ENCODE measurements around the gene TMTC2.

The TMTC2 gene

DNA sequence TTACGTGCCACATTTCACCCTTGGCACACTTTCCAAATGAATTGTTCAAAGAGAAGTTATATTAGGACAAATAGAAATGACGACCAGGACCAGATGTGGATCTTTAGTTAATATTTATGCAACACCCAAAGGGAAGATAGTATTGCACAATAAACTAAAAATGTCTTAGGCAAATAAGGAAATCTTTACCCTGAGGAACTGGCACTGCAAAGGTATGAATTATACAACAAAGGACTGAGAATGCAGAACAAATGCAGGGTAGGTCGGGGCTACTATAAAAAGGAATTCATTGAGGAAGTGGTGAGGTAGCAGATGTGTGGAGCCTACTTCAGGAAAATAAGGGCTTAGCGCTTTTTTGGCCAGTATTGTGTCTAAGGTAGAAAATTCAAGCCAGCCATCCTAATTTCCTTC lies 3.9 kb upstream of the TMTC2 start:
- DNase-seq: no peak

DNA sequence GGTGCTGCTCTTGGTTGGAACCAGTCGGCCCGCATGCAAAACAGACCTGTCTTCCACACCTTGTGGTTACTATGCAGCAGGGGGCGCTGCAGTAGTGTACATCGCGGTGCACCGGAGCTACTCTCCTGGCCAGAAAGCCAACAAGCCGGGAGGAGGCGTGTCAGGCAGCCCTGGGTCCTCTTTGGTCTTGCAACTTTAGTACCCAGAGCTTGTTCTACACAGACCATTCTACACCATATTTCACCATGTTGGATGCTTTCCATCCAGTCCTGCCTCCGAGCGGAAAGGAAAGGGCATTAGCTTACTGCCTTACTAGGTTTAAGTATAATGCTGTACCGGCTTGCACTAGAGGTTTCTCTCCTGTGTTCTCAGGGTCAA lies 927 bp upstream of the TMTC2 start:
- DNase-seq: peak; percentile 91

DNA sequence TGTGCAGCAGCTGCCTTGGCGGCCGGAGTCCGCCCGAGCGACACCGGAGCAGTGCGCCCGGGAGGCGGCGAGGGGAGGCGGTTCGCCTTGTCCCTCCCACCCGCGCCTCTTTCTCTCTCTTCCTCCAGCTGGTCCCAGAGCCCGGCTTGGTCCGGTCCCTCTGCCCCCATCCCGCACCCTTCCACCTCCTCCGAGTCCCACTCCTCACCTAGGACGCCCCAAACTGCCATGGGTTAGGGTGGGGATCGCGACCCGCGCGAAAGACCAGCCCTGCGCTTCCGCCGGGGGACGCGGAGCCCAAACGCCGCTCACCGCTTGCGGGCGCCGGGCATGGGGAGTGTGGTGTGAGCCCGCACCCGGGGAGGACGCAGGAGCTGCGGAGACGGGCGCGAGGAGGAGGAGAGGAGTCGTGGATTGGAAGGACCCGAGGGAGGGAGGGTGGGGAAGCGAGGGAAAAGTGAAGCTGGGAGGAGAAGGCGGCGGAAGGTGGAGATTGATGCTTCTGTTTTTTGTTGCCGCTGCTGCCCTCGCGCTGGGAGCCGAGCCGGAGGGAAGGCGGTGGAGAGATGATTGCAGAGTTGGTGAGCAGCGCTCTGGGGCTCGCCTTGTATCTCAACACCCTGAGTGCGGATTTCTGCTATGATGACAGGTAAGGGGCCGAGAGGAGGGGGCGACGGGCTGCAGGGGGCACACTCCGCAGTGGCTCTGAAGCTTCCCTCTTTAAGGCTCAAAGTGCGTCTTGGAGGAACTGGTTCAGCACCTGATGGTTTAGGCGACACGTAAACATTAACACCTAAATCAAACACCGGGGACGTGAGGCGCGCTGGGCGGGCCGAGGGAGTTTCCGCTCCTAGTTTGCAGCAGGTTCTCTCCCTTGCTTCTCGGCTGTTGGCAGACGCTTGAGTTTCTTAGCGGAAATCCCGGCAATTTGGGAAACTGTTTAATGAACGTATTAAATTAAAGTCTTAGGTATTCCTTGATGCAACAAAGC lies 610 bp downstream of the TMTC2 start:
- DNase-seq: peak; percentile 55

DNA sequence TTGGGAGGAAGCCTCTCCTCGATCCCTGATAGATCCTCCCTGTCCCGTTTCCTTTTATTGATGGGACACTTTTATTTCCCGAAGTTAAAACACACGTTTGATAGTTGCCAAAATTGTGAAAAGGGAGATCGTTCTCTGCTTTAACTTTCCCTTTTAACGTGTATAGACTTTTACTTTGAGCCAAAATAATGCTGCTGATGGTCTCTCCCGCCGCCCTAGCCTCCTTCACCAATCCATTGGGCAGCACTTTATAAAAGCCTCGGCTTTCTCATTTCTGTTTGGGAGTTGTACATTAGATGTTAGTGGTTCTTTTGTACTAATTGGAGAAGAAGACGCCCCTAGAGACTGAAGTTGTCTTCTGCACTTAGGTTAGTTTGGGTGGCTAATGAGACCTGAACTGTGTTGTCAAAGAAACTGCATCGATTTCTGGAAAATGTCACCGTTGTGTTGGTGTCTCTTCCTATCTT lies 1.4 kb downstream of the TMTC2 start:
- DNase-seq: no peak

DNA sequence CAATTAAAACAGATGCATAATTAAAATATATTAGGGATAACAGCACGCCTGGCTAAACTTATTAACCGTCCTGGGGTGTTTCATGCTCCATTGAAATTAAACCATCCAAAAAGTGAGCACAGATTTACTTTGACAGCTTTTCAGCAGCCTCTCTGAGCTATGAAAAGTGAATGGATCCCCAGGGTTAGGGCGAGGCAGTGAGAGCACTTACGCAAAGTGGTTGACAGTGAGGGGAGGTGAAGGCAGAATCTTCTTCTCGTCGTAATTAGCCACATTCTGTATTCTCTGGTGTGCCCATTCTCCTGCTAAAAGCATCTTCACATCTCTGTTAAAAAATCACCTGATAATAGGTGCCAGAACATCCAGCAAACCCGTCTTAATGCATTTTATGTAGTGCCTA lies 1.9 kb downstream of the TMTC2 start:
- DNase-seq: no peak

DNA sequence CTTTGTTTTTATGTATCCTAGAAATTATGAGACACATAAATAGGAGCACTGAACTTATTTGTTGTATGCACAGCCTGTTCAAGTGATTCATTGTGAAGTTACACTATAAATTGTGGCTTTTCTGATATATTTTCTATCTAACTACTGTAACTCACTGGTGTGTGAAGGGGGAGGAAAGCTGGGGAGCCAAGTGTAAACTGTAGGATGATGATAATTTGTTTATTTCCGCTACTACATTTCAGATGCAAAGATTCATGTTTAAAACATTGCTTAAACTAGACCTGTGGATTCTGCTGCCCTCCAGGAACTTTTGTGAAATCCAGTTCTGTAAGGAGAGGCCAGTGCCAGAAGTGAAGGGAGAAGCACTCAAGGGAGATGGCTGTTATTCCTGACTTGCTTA lies 3.3 kb downstream of the TMTC2 start:
- no peak for DNase-seq

DNA sequence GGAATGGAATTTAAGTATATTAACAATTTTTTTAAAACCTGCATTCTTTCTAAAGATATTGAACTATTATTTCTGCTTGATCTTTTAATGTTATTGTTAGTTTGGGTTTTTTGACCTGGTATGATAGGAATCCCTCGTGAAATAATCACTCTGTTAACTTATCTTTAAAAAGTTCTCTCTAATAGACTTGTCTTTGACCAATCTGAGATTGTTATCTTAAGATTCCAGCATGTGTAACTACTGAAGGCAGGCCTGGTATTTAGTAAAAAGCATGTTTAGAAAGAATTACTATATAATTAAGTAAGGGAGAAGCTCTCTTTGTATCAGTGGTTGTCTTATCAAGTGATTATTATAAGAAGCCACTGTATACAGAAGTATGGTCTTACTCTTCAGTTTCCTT lies 4.8 kb downstream of the TMTC2 start:
- no peak for DNase-seq

DNA sequence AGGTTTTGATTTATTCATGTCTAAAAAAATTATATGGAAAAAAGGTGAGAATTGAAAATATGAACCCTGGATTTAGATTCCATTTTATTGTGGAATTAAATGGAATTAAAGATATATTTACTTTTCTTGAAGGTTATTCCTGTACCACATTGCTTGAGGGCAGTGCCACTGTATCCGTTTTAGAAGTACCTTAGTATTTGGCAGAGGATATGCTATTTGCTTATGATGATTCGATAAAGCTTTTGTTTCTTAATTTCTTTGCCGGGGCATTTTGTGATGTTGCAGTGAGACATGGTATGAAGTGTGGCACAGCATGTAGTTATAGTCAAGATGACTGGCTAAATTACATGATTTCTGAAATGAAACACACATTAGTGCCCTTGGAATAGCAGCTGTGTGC lies 7.6 kb downstream of the TMTC2 start:
- no peak for DNase-seq

DNA sequence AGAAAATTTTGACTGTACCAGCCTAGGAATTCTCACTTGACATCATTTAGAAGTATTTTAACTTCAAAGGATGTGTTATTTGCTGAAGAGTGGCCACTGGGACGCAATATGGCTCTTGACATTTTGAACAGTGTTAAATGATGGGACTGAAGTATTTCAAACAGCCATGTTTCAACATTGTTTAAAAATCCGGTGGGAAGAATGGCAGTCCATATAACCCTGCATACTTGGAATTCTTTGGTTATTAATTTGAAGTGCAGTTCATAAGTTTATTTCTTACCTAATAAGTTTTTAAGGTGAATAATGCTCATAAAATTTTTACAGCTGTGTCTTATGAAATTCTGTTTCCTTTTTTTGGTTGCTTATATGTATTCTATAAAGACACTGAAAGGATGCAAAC lies 8.3 kb downstream of the TMTC2 start:
- no peak for DNase-seq

DNA sequence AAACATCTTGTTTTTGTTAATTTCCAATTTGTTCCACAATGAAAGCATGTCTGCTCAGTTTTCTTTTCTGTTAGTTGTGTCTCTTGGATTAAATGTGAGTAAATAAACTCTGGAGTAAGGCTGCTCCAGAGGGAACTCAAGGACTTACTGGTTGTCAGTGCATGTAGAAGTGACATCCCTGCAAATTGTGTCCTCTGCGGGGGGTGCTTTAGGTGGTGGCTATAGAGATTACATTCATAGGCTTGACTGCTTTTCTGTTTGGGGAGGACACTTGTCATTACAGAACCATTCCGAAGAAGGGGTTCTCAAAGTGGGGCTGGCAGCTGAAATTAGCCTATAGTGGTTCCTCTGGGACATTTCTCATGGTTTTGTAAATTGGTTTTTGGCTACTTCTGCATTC lies 8.8 kb downstream of the TMTC2 start:
- no peak for DNase-seq

DNA sequence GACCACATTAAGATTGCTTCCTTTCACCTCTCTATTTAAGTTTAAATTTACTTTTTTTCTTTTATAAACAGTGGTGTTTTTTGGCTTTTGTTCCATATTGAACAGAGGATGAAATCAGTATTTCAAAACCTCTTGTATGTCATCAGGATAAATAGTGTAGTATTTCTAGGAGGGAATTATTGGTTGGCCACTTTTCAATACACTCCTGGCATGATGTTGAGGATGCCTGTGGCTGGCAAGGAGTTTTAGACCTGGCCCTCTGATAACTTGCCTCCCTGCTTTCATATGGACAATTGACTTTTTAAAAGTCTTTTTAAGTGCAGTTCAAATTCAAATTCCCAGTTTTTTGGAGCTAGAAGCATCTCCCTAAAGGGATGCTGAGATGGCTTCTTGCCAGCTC lies 9.8 kb downstream of the TMTC2 start:
- DNase-seq: no peak

DNA sequence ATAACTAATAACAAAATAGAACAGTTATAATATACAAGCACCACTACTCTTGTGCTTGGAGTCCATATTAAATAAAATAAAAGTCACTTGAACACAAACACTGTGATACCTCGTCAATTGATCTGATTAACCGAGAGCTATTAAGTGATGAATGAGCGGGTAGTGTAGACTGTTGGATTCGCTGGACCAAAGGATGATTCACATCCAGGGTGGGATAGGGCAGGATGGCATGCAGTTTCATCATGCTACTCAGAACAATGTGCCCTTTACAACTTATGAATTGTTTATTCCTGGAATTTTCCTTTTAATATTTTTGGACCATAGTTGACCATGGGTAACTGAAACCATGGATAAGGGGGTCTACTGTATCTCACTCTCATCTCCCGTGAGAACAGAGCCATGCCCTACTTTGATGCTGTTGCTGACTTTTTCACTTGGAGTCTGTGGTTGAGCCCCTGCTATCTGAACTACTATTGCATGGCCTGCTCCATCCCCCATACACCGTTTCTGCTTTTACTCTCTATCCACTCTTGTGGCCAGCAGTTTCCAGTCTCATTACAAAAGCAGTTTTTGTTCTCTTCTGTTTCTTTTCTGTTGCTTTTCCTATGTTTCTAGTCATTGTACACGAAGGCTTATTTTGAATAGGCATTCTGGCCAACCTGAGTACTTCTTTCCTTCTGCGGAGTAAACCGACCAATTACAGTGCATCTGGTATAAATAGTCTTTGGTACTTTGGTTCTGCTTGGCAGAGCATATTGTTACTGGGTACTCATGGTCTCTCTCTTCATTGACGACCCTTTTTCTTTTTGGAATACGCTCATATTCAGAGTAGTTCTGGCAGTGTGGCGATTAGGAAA lies 12.2 kb downstream of the TMTC2 start:
- DNase-seq: no peak

DNA sequence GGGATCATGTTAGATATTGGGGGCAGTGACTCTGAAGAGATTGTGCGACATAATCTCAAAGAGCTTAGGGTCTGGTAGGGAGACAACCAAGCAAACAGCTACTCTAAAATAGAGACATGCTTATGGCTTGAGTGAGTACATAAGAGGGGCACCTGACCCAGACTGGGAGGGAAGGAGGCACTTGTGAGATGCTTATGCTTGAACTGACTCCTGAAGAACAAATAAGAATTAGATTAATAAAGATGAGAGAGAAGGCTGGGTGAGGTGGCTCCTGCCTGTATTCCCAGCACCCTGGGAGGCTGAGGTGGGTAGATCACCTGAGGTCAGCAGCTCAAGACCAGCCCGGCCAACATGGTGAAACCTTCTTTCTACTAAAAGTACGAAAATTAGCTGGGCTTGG lies 19.1 kb downstream of the TMTC2 start:
- no peak for DNase-seq

DNA sequence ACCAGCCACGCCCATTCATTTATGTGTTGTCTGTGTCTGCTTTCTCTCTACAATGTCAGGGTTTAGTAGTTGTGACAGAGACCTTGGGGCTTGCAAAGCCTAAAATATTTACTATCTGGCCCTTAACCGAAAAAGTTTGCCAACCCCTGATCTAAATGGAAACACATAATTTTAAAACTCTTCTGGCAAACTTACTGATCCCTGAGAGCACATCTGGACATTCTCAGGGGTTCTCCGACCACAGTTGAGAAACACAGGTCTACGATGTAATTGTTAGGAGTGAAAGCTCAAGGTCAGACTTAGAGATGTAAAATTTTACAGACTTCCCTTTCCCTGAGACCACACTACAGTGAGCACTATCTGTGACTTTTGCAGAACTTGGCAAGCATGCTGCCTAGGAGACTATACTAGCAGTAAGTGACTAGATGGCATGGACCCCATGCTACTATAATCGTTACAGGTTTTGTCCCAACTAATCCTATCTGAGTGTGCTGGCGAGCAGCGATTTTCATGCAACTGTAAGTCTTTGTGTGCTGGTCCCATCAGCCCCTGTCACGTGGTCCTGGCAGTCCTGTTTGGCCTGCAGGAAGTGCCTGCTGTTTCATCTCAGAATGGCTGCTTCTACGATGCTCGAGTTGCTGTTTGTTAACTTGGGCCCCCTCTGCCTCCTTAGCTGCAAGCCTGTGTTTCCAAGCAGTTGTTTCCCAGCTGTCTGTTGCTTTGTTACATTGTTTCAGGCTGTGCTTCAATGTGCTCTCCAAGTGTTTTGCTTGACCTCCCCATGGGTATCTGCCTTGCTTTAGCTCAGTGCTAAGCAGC lies 21.6 kb downstream of the TMTC2 start:
- DNase-seq: no peak

DNA sequence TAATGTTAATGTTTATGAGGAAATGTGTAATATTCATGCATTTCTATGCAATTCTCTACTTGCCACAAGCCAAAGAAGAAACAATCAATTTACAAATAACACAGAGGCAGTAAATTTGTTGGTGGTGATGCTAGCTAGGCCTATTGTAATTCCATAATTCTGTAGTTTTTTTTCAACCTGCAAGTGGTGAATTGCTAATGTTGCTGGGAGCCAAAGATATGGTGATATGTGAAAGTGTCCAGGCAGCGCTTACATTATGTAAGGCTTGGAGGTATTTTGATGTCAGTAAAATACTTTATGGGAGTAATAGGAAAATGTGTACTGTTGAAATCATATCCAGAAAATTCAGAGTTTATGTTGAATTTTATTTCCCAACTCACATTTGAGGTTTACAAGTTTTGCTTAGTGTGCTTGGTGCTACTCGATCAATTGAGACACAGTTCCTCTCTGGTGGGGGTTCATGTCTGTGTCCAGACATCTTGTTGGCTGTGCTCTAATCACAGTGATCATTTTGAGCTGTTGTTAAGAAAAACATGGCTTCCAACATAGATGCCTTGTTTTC lies 23.2 kb downstream of the TMTC2 start:
- DNase-seq: no peak

DNA sequence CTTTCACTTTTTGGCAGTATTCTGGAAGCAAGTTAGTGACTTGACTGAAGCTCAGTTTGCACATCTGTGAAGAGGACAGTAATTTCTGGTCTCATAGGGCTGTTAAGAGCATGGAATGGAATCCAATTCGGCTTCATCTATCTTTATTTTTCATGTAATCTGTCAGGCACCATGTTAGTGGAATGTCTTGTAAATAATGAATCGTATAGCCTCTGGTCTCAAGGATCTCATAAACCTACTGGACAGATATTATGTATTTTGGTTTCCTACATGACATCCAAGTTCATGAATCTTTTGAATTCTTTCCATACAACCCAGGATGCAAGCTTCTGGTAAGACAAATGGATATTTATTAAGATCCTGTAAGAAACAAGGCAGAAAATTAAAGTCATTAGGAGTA lies 24.0 kb downstream of the TMTC2 start:
- no peak for DNase-seq

DNA sequence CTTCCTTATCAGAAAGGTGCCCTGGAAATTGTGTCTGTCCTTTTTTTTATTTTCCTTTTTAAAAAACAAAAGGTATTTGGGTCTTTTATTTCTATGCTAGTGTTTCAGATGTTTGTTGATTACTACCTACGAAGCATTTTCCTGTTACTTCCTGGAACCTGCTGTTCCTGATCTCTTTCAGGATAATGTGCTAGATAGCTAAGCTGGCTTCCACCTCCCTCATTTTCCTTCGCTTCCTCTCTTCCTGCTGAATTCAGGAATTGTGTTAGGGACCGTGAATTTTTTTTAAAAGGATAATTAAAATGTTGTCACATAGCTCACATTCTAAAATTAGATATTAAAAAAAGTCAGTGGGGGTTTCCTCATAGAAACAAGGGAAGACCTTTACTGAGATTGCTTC lies 27.7 kb downstream of the TMTC2 start:
- no peak for DNase-seq

DNA sequence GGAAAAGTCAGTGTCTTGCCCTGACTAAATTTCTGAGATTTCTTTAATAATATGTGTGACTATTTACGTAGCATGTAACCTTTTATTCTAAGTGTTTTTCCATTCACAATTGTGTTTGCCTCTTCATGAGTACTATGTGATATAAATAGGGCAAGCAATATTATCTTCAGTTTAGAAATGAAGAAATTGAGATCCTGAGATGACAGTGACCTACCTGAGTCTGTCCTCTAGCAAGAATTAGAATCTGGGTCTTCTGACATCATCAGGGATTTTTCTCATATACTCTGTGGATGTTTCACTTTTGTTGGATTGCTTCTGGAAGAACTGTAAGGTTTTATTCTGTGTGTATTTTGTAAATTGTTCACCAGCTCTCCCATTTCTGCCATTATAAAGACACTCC lies 35.0 kb downstream of the TMTC2 start:
- no peak for DNase-seq

DNA sequence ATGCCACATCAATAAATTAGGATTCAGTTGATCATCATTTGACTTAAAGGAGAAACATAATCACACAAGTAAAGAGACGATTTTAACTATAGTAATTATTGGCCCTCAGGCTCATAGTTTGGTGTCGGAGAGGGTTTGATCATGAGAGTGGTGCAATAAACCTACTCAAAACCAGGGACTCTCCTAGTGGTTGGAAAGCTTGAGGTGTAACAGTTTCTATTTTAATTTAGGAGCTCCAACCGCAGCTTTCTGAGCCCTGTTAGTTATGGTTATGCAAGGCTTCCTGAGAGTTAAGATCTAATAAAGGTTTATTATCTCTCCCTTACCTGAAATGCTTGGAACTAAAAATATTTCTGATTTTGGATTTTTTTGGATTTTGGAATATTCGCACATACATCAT lies 36.4 kb downstream of the TMTC2 start:
- no peak for DNase-seq

DNA sequence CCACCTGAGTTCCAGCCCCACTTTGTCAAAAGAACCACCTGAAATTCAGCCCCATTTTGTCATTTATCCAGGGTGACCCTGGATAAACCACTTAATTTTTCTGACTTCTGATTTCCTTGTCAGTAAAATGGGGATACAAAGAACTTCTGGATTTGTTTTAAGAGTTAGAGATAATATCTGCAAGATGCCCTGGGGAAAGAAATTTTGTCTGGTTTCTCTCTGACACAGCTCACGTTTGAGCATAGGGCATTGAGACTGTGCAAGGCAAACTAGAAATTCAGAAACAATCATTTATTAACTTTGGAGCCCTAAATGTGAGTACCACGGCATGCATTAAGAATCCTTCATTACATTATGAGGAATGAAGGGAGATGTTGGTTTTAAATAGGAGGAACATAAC lies 37.2 kb downstream of the TMTC2 start:
- no peak for DNase-seq

DNA sequence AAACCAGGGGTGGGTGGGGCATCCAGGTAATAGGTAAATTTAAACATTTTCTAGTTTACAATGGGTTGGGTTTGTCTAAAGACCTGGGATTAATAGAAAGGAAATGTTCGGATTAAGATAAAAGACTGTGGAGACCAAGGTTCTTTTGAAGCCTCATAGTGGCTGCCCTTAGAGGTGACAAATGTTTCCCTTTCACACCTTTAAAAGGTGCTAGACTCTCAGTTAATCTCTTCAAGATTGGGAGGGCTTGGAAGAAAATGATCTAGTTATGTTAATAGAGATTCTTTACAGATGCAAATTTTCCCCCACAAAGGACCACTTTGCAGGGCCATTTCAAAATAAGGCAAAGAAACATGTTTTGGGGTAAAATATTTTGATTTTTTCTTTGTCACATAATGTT lies 39.0 kb downstream of the TMTC2 start:
- no peak for DNase-seq

DNA sequence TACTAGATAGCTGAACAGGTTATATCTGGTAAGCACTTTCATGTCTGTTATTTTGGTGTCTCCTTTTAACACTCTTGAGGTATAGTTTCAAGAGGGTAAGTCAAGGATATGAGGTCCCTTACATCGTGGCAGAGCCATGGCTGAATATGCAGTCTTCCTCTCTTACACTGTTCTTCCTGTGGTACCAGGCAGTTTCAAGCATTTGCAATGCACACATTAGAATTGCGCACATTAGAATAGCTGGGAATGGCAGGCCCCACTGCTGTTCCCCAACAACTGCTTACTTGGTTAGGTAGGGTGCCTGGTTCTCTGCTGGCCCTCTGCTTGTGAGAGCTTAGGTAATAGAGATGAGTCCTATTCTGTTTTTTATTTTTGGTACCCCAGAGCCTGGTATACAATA lies 41.2 kb downstream of the TMTC2 start:
- no peak for DNase-seq

DNA sequence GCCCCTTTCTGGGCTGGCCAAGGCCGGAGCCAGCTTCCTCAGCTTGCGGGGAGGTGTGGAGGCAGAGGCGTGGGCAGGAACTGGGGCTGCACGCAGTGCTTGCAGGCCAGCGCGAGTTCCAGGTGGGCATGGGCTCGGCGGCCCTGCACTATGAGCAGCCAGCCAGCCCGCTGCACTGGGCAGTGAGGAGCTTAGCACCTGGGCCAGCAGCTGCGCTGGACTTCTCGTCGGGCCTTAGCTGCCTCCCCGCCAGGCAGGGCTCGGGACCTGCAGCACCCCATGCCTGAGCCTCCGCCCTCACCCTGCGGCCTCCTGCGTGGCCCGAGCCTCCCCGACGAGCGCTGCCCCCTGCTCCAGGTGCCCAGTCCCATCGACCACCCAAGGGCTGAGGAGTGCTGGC lies 42.0 kb downstream of the TMTC2 start:
- no peak for DNase-seq

Data from activated CD4-positive, alpha-beta T cell treated with anti-CD3 and anti-CD28 coated beads, Interleukin-2, amount 50 U/mL, for 1 hour (primary cell).